Measurements from ENCODE around the gene NDUFV2.

The NDUFV2 gene

DNA sequence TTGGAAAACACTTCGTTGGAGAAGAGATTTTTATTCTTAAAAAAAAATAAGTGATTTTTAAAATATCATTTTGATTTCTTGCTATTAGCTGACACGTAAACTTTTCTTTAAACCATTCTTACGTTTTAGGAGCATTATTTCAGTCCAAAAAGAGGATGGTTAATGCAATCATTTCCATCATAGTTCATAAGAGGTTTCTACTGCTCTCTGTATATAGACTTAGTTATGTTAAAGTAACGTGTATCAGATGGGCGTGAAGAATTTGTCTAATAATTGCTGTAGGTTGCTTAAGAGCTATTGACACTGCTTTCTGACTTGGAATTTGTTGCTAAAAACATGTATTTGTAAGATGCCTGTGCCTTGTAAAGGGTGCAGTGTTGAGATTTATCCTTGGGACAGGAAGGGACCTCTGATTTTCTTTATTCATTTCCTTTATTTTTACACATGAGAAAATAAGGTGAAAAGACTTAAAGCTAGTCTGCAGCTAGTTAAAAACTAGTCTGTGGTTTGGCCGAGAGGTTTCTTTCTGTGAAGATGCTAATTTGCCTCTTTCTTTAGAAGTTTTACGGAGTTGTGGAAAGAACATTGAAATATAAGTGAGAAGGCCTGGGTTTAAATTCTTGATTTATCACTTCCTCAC, 37.0 kb downstream of the NDUFV2 start:
- TF ChIP-seq, protein P1, sequence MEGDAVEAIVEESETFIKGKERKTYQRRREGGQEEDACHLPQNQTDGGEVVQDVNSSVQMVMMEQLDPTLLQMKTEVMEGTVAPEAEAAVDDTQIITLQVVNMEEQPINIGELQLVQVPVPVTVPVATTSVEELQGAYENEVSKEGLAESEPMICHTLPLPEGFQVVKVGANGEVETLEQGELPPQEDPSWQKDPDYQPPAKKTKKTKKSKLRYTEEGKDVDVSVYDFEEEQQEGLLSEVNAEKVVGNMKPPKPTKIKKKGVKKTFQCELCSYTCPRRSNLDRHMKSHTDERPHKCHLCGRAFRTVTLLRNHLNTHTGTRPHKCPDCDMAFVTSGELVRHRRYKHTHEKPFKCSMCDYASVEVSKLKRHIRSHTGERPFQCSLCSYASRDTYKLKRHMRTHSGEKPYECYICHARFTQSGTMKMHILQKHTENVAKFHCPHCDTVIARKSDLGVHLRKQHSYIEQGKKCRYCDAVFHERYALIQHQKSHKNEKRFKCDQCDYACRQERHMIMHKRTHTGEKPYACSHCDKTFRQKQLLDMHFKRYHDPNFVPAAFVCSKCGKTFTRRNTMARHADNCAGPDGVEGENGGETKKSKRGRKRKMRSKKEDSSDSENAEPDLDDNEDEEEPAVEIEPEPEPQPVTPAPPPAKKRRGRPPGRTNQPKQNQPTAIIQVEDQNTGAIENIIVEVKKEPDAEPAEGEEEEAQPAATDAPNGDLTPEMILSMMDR (IDR thresholded peaks at IDR 0.05) = no peak
- DNase-seq = no peak
- Mint-ChIP-seq H3K9me3 (no peaks in the 10 kb centered on the region), H3K27ac (no peak overlapping the region), H3K36me3 (ENCODE audit: low read depth) (peaks cover 2% of the 10 kb centered on the region), H3K4me3 (peak overlapping the region; percentile 14), H3K4me1 (peaks cover 36% of the 10 kb centered on the region), H3K27me3 (ENCODE audit: low read depth, poor library complexity) (no peaks in the 10 kb centered on the region)

DNA sequence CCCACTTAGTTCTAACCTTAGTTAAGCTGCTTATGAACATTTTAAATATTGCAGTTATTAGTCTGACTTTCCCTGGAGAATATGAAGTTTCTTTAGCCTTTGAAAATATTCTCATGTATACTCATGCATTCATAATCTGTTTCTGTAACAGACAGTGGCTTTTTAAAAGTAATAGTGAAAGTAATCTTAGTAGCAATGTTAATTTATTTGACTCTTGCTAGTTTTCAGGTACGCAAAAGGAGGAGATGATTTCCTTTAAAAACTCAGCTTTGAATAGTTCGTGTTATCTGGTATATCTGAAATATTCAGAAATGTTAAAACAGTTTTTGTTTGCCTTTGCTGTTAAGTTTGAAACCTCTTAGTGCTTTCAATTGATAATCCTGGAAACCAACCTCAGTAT, 37.9 kb downstream of the NDUFV2 start:
- Mint-ChIP-seq H3K27me3 (ENCODE audit: low read depth, poor library complexity) (no peaks in the 10 kb centered on the region), H3K9me3 (no peaks in the 10 kb centered on the region), H3K4me1 (peaks cover 28% of the 10 kb centered on the region), H3K4me3 (peak overlapping the region; percentile 14), H3K27ac (no peak overlapping the region), H3K36me3 (ENCODE audit: low read depth) (no peaks in the 10 kb centered on the region)
- DNase-seq = no peak
- TF ChIP-seq, protein P1 (IDR thresholded peaks at IDR 0.05) = no peak

DNA sequence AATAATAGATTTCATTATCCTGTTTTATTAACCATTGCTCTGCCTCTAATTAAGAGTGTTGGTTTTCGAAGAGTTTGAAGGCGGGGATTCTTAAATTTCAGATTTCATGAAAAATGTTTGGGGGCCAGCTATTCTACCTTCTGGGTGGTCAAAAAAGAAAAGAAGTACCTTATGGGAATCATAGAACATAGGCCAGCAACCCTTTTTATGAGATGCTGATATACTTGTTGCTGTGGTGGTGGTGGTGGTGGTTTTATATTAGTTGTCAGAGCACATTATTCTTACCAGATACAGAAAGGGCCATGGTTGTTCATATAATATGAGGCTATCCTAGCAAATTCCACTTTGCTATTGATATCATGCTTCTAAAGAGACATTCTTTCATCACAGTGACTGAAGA, 38.5 kb downstream of the NDUFV2 start:
- no peak overlapping the region for H3K27ac Mint-ChIP-seq
- H3K4me3 Mint-ChIP-seq = no peak overlapping the region
- TF ChIP-seq, protein P1 (IDR thresholded peaks at IDR 0.05) = no peak
- no peak for DNase-seq
- H3K4me1 Mint-ChIP-seq = peaks cover 23% of the 10 kb centered on the region
- no peaks in the 10 kb centered on the region for H3K27me3 Mint-ChIP-seq (ENCODE audit: low read depth, poor library complexity)
- H3K36me3 Mint-ChIP-seq (ENCODE audit: low read depth) = no peaks in the 10 kb centered on the region
- no peaks in the 10 kb centered on the region for H3K9me3 Mint-ChIP-seq

DNA sequence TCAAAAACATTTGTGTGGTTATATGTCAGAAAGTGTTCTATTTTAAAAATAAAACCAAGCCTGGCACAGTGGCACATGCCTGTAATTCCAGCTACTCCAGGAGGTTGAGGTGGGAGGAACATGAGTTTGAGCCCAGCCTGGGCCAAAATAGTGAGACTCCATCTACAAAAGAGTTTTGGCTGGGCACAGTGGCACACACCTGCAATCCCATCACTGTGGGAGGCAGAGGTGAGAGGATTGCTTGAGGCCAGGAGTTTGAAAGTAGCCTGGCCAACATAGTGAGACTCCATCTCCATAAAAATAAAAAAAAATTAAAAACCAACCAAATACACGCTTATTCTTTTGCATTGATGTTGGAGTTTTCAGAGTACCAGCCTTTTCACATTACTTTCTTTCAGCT, 43.7 kb downstream of the NDUFV2 start:
- H3K36me3 Mint-ChIP-seq (ENCODE audit: low read depth) = no peaks in the 10 kb centered on the region
- peaks cover 25% of the 10 kb centered on the region for H3K4me1 Mint-ChIP-seq
- no peak overlapping the region for H3K4me3 Mint-ChIP-seq
- TF ChIP-seq, protein P1 (IDR thresholded peaks at IDR 0.05) = no peak
- no peak overlapping the region for H3K27ac Mint-ChIP-seq
- no peaks in the 10 kb centered on the region for H3K27me3 Mint-ChIP-seq (ENCODE audit: low read depth, poor library complexity)
- no peaks in the 10 kb centered on the region for H3K9me3 Mint-ChIP-seq
- no peak for DNase-seq

DNA sequence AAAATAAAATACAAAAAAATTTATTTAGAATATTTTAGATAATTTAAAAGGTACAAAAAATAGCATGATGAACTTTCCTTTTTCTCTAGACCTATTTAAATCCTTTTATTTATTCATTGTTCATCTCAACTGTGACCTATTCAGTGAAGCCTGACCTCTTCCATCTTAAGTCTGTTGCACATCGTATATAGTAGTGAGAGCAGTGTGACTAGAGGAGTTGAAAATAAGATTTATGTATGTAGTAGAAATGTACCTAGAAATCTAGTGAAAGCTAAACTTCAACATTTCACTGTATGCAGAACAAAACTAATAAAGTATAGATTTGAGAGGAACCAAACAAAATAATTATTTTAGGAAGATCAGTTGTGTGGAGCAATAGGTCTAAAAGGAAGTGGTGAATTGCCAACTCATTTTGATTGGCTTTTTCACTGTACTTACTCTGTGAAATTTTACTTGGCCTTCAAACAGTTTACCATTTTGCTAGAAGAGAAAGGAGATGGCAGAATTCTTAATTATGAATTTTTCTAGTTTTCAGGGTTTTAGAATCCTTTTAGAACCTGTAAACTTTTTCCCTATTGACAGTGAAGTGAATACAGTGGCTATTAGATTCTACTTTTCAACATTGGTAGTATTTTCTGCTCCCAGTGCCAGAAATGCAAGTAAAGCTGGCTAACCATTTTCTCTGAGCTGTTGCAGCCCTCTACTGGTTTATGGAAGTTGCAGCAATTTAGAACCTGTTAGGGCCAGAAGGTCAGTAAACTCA, 45.1 kb downstream of the NDUFV2 start:
- H3K27me3 Mint-ChIP-seq (ENCODE audit: low read depth, poor library complexity) = no peaks in the 10 kb centered on the region
- H3K27ac Mint-ChIP-seq = peak overlapping the region; percentile 60
- no peak overlapping the region for H3K4me3 Mint-ChIP-seq
- DNase-seq = peak; percentile 16
- TF ChIP-seq, protein P1 (IDR thresholded peaks at IDR 0.05) = peak; percentile 57
- H3K9me3 Mint-ChIP-seq = no peaks in the 10 kb centered on the region
- no peaks in the 10 kb centered on the region for H3K36me3 Mint-ChIP-seq (ENCODE audit: low read depth)
- H3K4me1 Mint-ChIP-seq = peaks cover 25% of the 10 kb centered on the region

DNA sequence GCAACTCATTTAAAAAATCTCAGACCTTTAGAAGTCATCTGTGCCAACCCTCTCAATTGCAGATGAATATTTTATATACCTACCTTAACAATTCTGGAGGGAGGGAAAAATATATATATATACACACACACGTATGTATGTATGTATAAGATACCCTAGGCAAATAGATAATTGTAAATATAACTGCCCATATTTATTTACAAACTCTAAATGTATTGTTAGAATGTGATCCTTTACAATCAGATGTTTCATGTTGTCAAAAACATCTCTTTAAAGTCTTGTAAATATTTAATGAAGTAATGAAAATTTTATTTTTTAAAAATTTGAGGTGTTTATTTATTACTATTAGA, 45.7 kb downstream of the NDUFV2 start:
- Mint-ChIP-seq H3K27me3 (ENCODE audit: low read depth, poor library complexity) (no peaks in the 10 kb centered on the region), H3K27ac (no peak overlapping the region), H3K4me3 (no peak overlapping the region), H3K4me1 (peaks cover 25% of the 10 kb centered on the region), H3K9me3 (no peaks in the 10 kb centered on the region), H3K36me3 (ENCODE audit: low read depth) (no peaks in the 10 kb centered on the region)
- TF ChIP-seq, protein P1 (IDR thresholded peaks at IDR 0.05) = no peak
- DNase-seq = no peak

All from nephron progenitor cell (in vitro differentiated cells).